ENCODE measurements around the gene ALS2CL.

The ALS2CL gene

DNA sequence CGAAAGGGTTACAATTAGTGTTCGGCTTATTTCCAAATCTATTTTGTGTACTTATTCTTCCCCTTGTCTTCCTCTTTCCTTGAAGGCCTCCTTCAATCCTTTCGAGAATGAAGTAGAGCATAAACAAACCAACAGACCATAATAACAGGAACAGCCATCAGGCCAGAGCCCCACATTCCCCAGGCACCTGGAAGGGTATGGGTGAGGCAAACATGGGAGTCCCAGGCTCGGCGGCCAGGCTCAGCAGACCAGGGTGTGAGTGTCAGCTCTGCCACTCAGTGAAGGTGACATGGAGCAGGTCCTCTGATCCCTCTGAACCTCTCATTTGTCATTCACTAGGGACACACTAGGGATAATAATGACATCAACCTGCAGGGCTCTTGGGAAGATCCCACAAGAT is 13.8 kb downstream of the ALS2CL start:
- H3K4me1 ChIP-seq (ENCODE audit: low read length) = no peaks in the 10 kb centered on the region
- no peak overlapping the region for H3K4me2 ChIP-seq (ENCODE audit: low read depth, low read length)
- no peak for DNase-seq
- no peaks in the 10 kb centered on the region for H3K36me3 ChIP-seq (replicated peaks; ENCODE audit: insufficient read depth, low read length)
- H2AFZ ChIP-seq (ENCODE audit: low read length) = no peak overlapping the region
- H3K27me3 ChIP-seq (replicated peaks; ENCODE audit: insufficient read depth, low read length) = 0 out of 2 replicates have a peak, but pooled peaks cover 5% of the 10 kb centered on the region
- H3F3A ChIP-seq (ENCODE audit: insufficient read depth, low read length) = no peaks in the 10 kb centered on the region
- H3K79me2 ChIP-seq (ENCODE audit: low read length) = no peaks in the 10 kb centered on the region
- no peaks in the 10 kb centered on the region for H3K9me3 ChIP-seq (replicated peaks; ENCODE audit: insufficient read depth, low read length)
- no peaks in the 10 kb centered on the region for H4K20me1 ChIP-seq (ENCODE audit: insufficient read depth, low read length)
- no peak overlapping the region for H3K4me3 ChIP-seq (ENCODE audit: low read length)
- no peaks in the 10 kb centered on the region for H3K9me2 ChIP-seq (replicated peaks; ENCODE audit: insufficient read depth, low read length)
- H3K27ac ChIP-seq (ENCODE audit: low read length) = no peak overlapping the region
- TF ChIP-seq, protein P1, sequence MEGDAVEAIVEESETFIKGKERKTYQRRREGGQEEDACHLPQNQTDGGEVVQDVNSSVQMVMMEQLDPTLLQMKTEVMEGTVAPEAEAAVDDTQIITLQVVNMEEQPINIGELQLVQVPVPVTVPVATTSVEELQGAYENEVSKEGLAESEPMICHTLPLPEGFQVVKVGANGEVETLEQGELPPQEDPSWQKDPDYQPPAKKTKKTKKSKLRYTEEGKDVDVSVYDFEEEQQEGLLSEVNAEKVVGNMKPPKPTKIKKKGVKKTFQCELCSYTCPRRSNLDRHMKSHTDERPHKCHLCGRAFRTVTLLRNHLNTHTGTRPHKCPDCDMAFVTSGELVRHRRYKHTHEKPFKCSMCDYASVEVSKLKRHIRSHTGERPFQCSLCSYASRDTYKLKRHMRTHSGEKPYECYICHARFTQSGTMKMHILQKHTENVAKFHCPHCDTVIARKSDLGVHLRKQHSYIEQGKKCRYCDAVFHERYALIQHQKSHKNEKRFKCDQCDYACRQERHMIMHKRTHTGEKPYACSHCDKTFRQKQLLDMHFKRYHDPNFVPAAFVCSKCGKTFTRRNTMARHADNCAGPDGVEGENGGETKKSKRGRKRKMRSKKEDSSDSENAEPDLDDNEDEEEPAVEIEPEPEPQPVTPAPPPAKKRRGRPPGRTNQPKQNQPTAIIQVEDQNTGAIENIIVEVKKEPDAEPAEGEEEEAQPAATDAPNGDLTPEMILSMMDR (IDR thresholded peaks at IDR 0.05; ENCODE audit: low read length) = no peak
- no peak for TF ChIP-seq EZH2 (optimal IDR thresholded peaks at IDR 0.05; ENCODE audit: low read depth, low read length)
- no peak for TF ChIP-seq EZH2phosphoT487 (IDR thresholded peaks at IDR 0.05; ENCODE audit: low read length)
- H3K9ac ChIP-seq (ENCODE audit: low read length) = no peak overlapping the region

DNA sequence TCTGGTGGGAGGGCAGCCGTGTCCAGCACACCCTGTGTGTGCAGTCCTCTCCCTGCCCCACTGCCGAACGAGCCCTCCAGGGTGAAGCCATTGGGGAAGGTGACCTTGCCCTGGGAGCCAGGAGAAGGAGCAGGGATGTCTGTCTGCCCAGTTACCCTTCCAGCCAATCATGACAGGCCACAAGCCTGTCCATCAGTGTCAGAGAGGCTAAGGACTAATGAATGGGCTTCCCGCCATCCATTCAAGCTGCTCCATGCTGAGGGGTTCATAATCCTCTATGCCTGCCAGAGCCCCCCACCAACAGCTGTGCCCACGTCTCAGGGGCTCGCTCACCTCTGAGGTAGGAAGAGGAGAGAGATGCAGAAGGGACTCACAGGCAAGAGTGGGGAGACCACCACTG is 15.2 kb downstream of the ALS2CL start:
- no peak for DNase-seq
- Histone ChIP-seq H3K4me2 (ENCODE audit: low read depth, low read length) (no peak overlapping the region), H3K4me1 (ENCODE audit: low read length) (no peaks in the 10 kb centered on the region), H2AFZ (ENCODE audit: low read length) (no peak overlapping the region), H3K79me2 (ENCODE audit: low read length) (no peaks in the 10 kb centered on the region), H3K27me3 (replicated peaks; ENCODE audit: insufficient read depth, low read length) (0 out of 2 replicates have a peak, but pooled peaks cover 5% of the 10 kb centered on the region), H3K27ac (ENCODE audit: low read length) (no peak overlapping the region), H3F3A (ENCODE audit: insufficient read depth, low read length) (no peaks in the 10 kb centered on the region), H3K36me3 (replicated peaks; ENCODE audit: insufficient read depth, low read length) (no peaks in the 10 kb centered on the region), H3K9me3 (replicated peaks; ENCODE audit: insufficient read depth, low read length) (no peaks in the 10 kb centered on the region), H3K9ac (ENCODE audit: low read length) (no peak overlapping the region), H4K20me1 (ENCODE audit: insufficient read depth, low read length) (no peaks in the 10 kb centered on the region), H3K9me2 (replicated peaks; ENCODE audit: insufficient read depth, low read length) (no peaks in the 10 kb centered on the region), H3K4me3 (ENCODE audit: low read length) (no peak overlapping the region)
- TF ChIP-seq EZH2 (optimal IDR thresholded peaks at IDR 0.05; ENCODE audit: low read depth, low read length) (no peak), EZH2phosphoT487 (IDR thresholded peaks at IDR 0.05; ENCODE audit: low read length) (no peak)
- TF ChIP-seq, protein P1 (IDR thresholded peaks at IDR 0.05; ENCODE audit: low read length) = no peak

DNA sequence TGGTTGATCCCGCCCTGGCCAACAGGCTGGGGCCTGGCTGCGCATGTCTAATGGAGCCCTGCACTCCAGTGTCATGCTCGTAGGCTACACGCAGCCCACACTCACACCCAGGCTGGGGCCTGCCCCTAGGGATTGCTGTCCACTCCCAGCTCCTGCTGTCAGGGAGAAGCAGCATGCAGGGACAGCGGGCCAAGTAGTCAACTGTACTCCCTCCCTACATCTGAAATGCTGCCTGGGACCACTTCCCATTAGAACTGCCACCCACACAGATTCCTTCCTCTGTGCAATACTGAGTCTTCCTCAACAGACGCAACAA is 16.1 kb downstream of the ALS2CL start:
- no peaks in the 10 kb centered on the region for H3K79me2 ChIP-seq (ENCODE audit: low read length)
- no peaks in the 10 kb centered on the region for H3K9me2 ChIP-seq (replicated peaks; ENCODE audit: insufficient read depth, low read length)
- H3K4me1 ChIP-seq (ENCODE audit: low read length) = no peaks in the 10 kb centered on the region
- no peak for TF ChIP-seq EZH2 (optimal IDR thresholded peaks at IDR 0.05; ENCODE audit: low read depth, low read length)
- TF ChIP-seq EZH2phosphoT487 (IDR thresholded peaks at IDR 0.05; ENCODE audit: low read length) = no peak
- TF ChIP-seq, protein P1 (IDR thresholded peaks at IDR 0.05; ENCODE audit: low read length) = no peak
- no peak overlapping the region for H3K9ac ChIP-seq (ENCODE audit: low read length)
- H3K27ac ChIP-seq (ENCODE audit: low read length) = no peak overlapping the region
- H3K4me2 ChIP-seq (ENCODE audit: low read depth, low read length) = no peak overlapping the region
- H4K20me1 ChIP-seq (ENCODE audit: insufficient read depth, low read length) = no peaks in the 10 kb centered on the region
- H3K36me3 ChIP-seq (replicated peaks; ENCODE audit: insufficient read depth, low read length) = no peaks in the 10 kb centered on the region
- H3F3A ChIP-seq (ENCODE audit: insufficient read depth, low read length) = no peaks in the 10 kb centered on the region
- H3K4me3 ChIP-seq (ENCODE audit: low read length) = no peak overlapping the region
- 0 out of 2 replicates have a peak, but pooled peaks cover 5% of the 10 kb centered on the region for H3K27me3 ChIP-seq (replicated peaks; ENCODE audit: insufficient read depth, low read length)
- no peak for DNase-seq
- H2AFZ ChIP-seq (ENCODE audit: low read length) = no peak overlapping the region
- H3K9me3 ChIP-seq (replicated peaks; ENCODE audit: insufficient read depth, low read length) = no peaks in the 10 kb centered on the region

All from MM.1S (cell line).